Colonic mucosa (tissue), 4 donors: ENCODE measurements around the gene RASAL2. TPM values are rescaled to one million over a fixed set of nuclear protein-coding genes. Genes with fewer than 3 reads are reported as not detected.

Experiments
- DNase-seq: peaks from one replicate; pipeline ENCODE4 v3.0.0-alpha.2; 2020
- H3K27ac ChIP-seq: fragments of 200-600 bp; one replicate; pipeline ENCODE4 v1.8.0; 2021
- H3K27me3 ChIP-seq: fragments of 200-600 bp; one replicate; pipeline ENCODE4 v1.8.0; 2021
- H3K36me3 ChIP-seq: fragments of 200-600 bp; one replicate; pipeline ENCODE4 v1.8.0; 2021
- H3K4me1 ChIP-seq: fragments of 200-600 bp; one replicate; pipeline ENCODE4 v1.8.0; 2021; ENCODE audit warnings: mild to moderate bottlenecking
- H3K4me3 ChIP-seq: fragments of 200-600 bp; one replicate; pipeline ENCODE4 v1.8.0; 2021
- H3K9ac ChIP-seq, 2 donors: one replicate each; pipeline ENCODE4 v1.7.0; 2013; ENCODE audit warnings: control low read depth in 2 of 2, low read depth in 2 of 2, low read length in 2 of 2
- H3K9me3 ChIP-seq: fragments of 200-600 bp; one replicate; pipeline ENCODE4 v1.8.0; 2021
- CTCF ChIP-seq: fragments of 200-600 bp; IDR thresholded peaks from one replicate; pipeline ENCODE4 v1.8.0; 2022; ENCODE audit warnings: antibody characterized with exemption, mild to moderate bottlenecking
- intact Hi-C: fragments of 100-400 bp; cut with DNase I; formaldehyde crosslinking; loops from one replicate; pipeline ENCODE4 v1.14.1; 2022
- total RNA-seq, 2 donors: library from RNA; stranded (reverse); fragmentation: NEBNext Ultra II Directional in 1 of 2; extraction: Animal tissue kit (Norgen Biotek cat#: 25700) in 1 of 2; gene quantifications; one replicate each; pipeline ENCODE4 v1.2.1, GENCODE V29; 2021
- donor health status: healthy.
- donor health status: DM: no; HTN: no; CAD: no.
- donor health status: DM: no; HTN: no; CAD: no.

Gene RASAL2
- total RNA-seq, 2 donors from 2014 or later = 9.7 to 11.8 TPM

- Histone ChIP-seq H3K9me3 (no peaks in the 10 kb centered on the region), H3K27ac (no peak overlapping the region), H3K36me3 (no peaks in the 10 kb centered on the region), H3K27me3 (no peaks in the 10 kb centered on the region), H3K9ac (no peak overlapping the region), H3K4me1 (no peaks in the 10 kb centered on the region), H3K4me3 (no peak overlapping the region)
- no peak for TF ChIP-seq CTCF
- intact Hi-C loops = no loop called here
- DNase-seq = no peak
Observed at GRCh38 chr1:178461701-178462100, 367.8 kb downstream of the RASAL2 start.

GRCh38 chr1:178464141-178464540 is 370.2 kb downstream of the RASAL2 start:
- no peaks in the 10 kb centered on the region for H3K4me1 ChIP-seq
- no peak for DNase-seq
- intact Hi-C loops = no loop called here
- no peak overlapping the region for H3K27ac ChIP-seq
- no peak overlapping the region for H3K9ac ChIP-seq
- H3K36me3 ChIP-seq = no peaks in the 10 kb centered on the region
- H3K9me3 ChIP-seq = no peaks in the 10 kb centered on the region
- no peaks in the 10 kb centered on the region for H3K27me3 ChIP-seq
- H3K4me3 ChIP-seq = no peak overlapping the region
- no peak for TF ChIP-seq CTCF

DNA sequence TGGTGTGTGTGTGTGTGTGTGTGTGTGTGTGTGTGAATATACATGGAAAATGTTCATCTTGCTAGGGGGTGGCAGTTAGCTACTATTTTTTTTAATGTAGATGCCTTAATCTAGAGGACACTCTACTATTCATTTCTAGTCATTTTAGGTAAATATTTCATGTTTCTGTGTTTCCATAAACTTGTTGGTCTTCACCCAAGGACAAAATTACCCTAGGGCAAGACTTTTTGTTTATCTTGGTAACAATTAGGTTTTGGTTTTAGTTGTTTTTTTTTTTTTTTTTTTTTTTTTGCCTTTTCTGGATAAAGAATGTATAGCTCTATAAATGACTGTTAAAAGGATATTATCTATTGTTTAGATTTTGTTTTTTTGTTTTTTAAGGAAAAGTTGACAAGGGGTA is 370.7 kb downstream of the RASAL2 start:
- H3K27ac ChIP-seq = no peak overlapping the region
- DNase-seq = no peak
- H3K9me3 ChIP-seq = no peaks in the 10 kb centered on the region
- no peak for TF ChIP-seq CTCF
- no peak overlapping the region for H3K4me3 ChIP-seq
- H3K27me3 ChIP-seq = no peaks in the 10 kb centered on the region
- no peaks in the 10 kb centered on the region for H3K36me3 ChIP-seq
- H3K4me1 ChIP-seq = no peaks in the 10 kb centered on the region
- no peak overlapping the region for H3K9ac ChIP-seq
- intact Hi-C loops = no loop called here

- intact Hi-C loops = no loop called here
- TF ChIP-seq CTCF = no peak
- Histone ChIP-seq H3K27me3 (no peaks in the 10 kb centered on the region), H3K36me3 (no peaks in the 10 kb centered on the region), H3K9ac (no peak overlapping the region), H3K27ac (no peak overlapping the region), H3K4me1 (no peaks in the 10 kb centered on the region), H3K4me3 (no peak overlapping the region), H3K9me3 (no peaks in the 10 kb centered on the region)
- DNase-seq = no peak
Observed at GRCh38 chr1:178465011-178465410, 371.1 kb downstream of the RASAL2 start.

DNA sequence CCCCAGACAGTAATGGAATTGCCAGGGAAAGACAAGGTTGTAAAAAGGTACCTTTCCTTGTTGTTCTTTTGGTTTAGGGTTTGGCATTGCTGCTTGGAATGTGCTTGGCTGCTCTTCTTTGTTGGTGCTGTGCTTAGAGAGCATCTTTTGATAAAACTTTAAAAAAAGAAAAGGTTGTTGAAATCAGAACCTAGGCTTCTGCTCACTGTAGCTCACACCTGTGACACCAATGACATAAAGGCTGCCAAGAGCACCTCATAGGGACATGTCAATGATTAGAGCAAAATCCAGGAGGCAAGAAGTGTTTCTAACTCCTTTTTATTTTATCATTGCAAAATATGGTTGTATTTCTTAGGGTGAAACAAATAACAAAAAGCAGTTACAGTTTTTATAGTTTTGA is 373.9 kb downstream of the RASAL2 start:
- no peaks in the 10 kb centered on the region for H3K9me3 ChIP-seq
- no peak for TF ChIP-seq CTCF
- intact Hi-C loops = no loop called here
- no peak overlapping the region for H3K4me3 ChIP-seq
- H3K9ac ChIP-seq = no peak overlapping the region
- H3K4me1 ChIP-seq = no peaks in the 10 kb centered on the region
- no peak overlapping the region for H3K27ac ChIP-seq
- H3K27me3 ChIP-seq = no peaks in the 10 kb centered on the region
- no peaks in the 10 kb centered on the region for H3K36me3 ChIP-seq
- no peak for DNase-seq
